ENCODE measurements around the gene ELOVL6.
A peak's percentile ranks its signal among the peaks of the same experiment; 100 is the strongest.
"Not testable (repeated sequence)": the region's sequence is repeated elsewhere in the genome, so short reads cannot be mapped to it uniquely, and the experiment has no call there.

ELOVL6 gene

GRCh38 chr4:110119880-110120279 lies 78.5 kb downstream of the ELOVL6 start:
- DNase-seq = no peak

- no peak for DNase-seq
Observed at GRCh38 chr4:110119337-110119736, 79.1 kb downstream of the ELOVL6 start.

- DNase-seq = no peak
Observed at GRCh38 chr4:110112056-110112455, 86.4 kb downstream of the ELOVL6 start.

- DNase-seq = no peak
Observed at GRCh38 chr4:110109455-110109854, 89.0 kb downstream of the ELOVL6 start.

GRCh38 chr4:110108960-110109359 lies 89.5 kb downstream of the ELOVL6 start:
- no peak for DNase-seq

- DNase-seq = no peak
Observed at GRCh38 chr4:110108422-110108821, 90.0 kb downstream of the ELOVL6 start.

GRCh38 chr4:110107866-110108265 lies 90.5 kb downstream of the ELOVL6 start:
- no peak for DNase-seq

GRCh38 chr4:110106931-110107296 lies 91.5 kb downstream of the ELOVL6 start:
- DNase-seq = no peak

GRCh38 chr4:110104661-110105060 lies 93.8 kb downstream of the ELOVL6 start:
- no peak for DNase-seq

- DNase-seq = no peak
Observed at GRCh38 chr4:110099638-110100037, 98.8 kb downstream of the ELOVL6 start.

- no peak for DNase-seq
Observed at GRCh38 chr4:110096405-110096804, 102.0 kb downstream of the ELOVL6 start.

GRCh38 chr4:110092646-110093045 lies 105.8 kb downstream of the ELOVL6 start:
- no peak for DNase-seq

GRCh38 chr4:110091434-110092140 lies 106.8 kb downstream of the ELOVL6 start:
- DNase-seq = no peak

- DNase-seq = no peak
Observed at GRCh38 chr4:110088670-110089069, 109.7 kb downstream of the ELOVL6 start.

GRCh38 chr4:110087070-110087708 lies 111.2 kb downstream of the ELOVL6 start:
- peak; percentile 9 for DNase-seq

GRCh38 chr4:110085131-110085530 lies 113.3 kb downstream of the ELOVL6 start:
- DNase-seq = peak; percentile 57

- DNase-seq = no peak
Observed at GRCh38 chr4:110084154-110084553, 114.3 kb downstream of the ELOVL6 start.

- not testable (repeated sequence) for DNase-seq
Observed at GRCh38 chr4:110078148-110078547, 120.3 kb downstream of the ELOVL6 start.

GRCh38 chr4:110076828-110077227 lies 121.6 kb downstream of the ELOVL6 start:
- not testable (repeated sequence) for DNase-seq

- DNase-seq = no peak
Observed at GRCh38 chr4:110075891-110076290, 122.5 kb downstream of the ELOVL6 start.

GRCh38 chr4:110075083-110075738 lies 123.2 kb downstream of the ELOVL6 start:
- DNase-seq = no peak

GRCh38 chr4:110074570-110074969 lies 123.8 kb downstream of the ELOVL6 start:
- no peak for DNase-seq

GRCh38 chr4:110073053-110073845 lies 125.2 kb downstream of the ELOVL6 start:
- DNase-seq = no peak
